Stimulated activated CD4-positive, alpha-beta T cell treated with anti-CD3 and anti-CD28 coated beads, Interleukin-2, amount 100 ng/mL, for 4 hours (primary cell): ENCODE results near the gene SPTBN4.
"Not testable (repeated sequence)": the region's sequence is repeated elsewhere in the genome, so short reads cannot be mapped to it uniquely, and the experiment has no call there.

Experiments used
- DNase-seq: peaks from one replicate; pipeline ENCODE4 v3.0.0-alpha.2; 2020; ENCODE audit warnings: low read depth

SPTBN4 gene

GRCh38 chr19:40465025-40465556, 1.7 kb upstream of the SPTBN4 start:
- no peak for DNase-seq

GRCh38 chr19:40465557-40466218, 1.1 kb upstream of the SPTBN4 start, which contains the start of gene BLVRB:
Gene BLVRB (minus strand): TSS chr19:40465745. CDS start chr19:40465688, 57 bp downstream.
- DNase-seq = peak; percentile 99

GRCh38 chr19:40466219-40466984, 399 bp upstream of the SPTBN4 start:
- peak; percentile 81 for DNase-seq

GRCh38 chr19:40469011-40469410, 2.2 kb downstream of the SPTBN4 start:
- DNase-seq = no peak

- no peak for DNase-seq
Observed at GRCh38 chr19:40471111-40471510, 4.3 kb downstream of the SPTBN4 start.

- DNase-seq = no peak
Observed at GRCh38 chr19:40472516-40472915, 5.7 kb downstream of the SPTBN4 start.

GRCh38 chr19:40474737-40475136, 7.9 kb downstream of the SPTBN4 start:
- no peak for DNase-seq

- DNase-seq = not testable (repeated sequence)
Observed at GRCh38 chr19:40475878-40476644, 9.3 kb downstream of the SPTBN4 start.

GRCh38 chr19:40486017-40486416, 19.2 kb downstream of the SPTBN4 start:
- no peak for DNase-seq

- DNase-seq = no peak
Observed at GRCh38 chr19:40489882-40490230, 23.1 kb downstream of the SPTBN4 start.

- no peak for DNase-seq
Observed at GRCh38 chr19:40492274-40492673, 25.5 kb downstream of the SPTBN4 start.

GRCh38 chr19:40493778-40494177, 27.0 kb downstream of the SPTBN4 start:
- no peak for DNase-seq

GRCh38 chr19:40494191-40494838, 27.5 kb downstream of the SPTBN4 start:
- no peak for DNase-seq

- no peak for DNase-seq
Observed at GRCh38 chr19:40497214-40497613, 30.4 kb downstream of the SPTBN4 start.

GRCh38 chr19:40499320-40499719, 32.5 kb downstream of the SPTBN4 start:
- no peak for DNase-seq

GRCh38 chr19:40500678-40501530, 34.1 kb downstream of the SPTBN4 start:
- DNase-seq = not testable (repeated sequence)

- no peak for DNase-seq
Observed at GRCh38 chr19:40501599-40501998, 34.8 kb downstream of the SPTBN4 start.

GRCh38 chr19:40502081-40502480, 35.3 kb downstream of the SPTBN4 start:
- DNase-seq = no peak

GRCh38 chr19:40502647-40503319, 36.0 kb downstream of the SPTBN4 start:
- no peak for DNase-seq

GRCh38 chr19:40503320-40503695, 36.5 kb downstream of the SPTBN4 start:
- DNase-seq = no peak

GRCh38 chr19:40506099-40506498, 39.3 kb downstream of the SPTBN4 start:
- DNase-seq = no peak
